ENCODE data around the gene KANK2.

DNA sequence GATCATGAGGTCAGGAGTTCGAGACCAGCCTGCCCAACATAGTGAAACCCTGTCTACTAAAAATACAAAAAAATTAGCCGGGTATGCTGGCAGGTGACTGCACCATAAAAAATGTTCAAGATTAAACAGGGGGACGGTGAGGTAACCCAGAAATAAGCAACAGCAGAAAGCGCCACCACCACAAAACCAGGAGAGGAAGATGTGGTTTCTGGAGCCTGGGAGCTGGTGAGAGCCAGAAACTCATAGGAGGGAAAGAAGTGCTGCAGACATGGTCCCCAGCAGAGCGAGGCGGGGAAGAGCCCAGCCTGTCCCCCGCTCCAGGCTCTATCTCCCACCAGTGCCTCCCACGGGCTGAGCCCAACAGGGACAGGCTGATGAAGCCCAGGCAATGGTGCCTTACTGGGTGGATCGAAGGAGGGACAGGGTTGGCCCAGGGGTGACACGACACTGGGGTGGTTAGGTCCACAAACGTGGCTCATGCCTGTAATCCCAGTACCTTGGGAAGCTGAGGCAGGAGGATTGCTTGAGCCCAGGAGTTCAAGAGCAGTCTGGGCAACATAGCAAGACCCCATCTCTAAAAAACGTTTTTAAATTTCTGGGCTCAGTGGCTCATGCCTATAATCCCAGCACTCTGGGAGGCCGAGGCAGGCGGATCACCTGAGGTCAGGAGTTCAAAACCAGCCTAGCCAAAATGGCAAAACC is 60.8 kb downstream of the KANK2 start:
- TF ChIP-seq GATA2 (IDR thresholded peaks at IDR 0.05; ENCODE audit: low read depth, low read length): no peak
- no peak for TF ChIP-seq GATA3 (IDR thresholded peaks at IDR 0.05; ENCODE audit: low read depth, low read length)

Measured in SH-SY5Y (cell line).